ENCODE results near the gene ISL1.

DNA sequence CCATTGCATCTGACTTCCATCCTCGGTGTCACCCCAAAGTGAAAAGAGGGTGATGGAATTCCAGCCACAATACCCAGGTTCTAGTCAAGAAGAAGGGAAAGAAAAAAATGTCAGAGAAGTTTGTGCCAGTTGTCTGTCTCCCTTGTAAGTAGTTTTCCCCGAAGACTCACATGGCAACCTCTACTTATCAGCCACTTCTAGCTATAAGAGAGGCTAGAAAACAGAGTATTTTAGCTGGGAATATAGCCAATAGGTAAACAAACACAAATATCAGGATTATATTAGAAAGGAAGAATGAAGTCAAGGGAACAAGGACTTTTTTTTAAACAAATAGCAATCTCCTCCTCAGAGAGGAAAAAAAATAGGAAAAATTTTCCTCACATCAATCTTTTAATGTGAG lies 12.2 kb upstream of the ISL1 start:
- TF ChIP-seq, protein P1, sequence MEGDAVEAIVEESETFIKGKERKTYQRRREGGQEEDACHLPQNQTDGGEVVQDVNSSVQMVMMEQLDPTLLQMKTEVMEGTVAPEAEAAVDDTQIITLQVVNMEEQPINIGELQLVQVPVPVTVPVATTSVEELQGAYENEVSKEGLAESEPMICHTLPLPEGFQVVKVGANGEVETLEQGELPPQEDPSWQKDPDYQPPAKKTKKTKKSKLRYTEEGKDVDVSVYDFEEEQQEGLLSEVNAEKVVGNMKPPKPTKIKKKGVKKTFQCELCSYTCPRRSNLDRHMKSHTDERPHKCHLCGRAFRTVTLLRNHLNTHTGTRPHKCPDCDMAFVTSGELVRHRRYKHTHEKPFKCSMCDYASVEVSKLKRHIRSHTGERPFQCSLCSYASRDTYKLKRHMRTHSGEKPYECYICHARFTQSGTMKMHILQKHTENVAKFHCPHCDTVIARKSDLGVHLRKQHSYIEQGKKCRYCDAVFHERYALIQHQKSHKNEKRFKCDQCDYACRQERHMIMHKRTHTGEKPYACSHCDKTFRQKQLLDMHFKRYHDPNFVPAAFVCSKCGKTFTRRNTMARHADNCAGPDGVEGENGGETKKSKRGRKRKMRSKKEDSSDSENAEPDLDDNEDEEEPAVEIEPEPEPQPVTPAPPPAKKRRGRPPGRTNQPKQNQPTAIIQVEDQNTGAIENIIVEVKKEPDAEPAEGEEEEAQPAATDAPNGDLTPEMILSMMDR (IDR thresholded peaks at IDR 0.05): no peak
- no peak for TF ChIP-seq POLR2A (IDR thresholded peaks at IDR 0.05)

All from body of pancreas (tissue), 4 donors.